GM18499 (cell line): Measurements from ENCODE around the gene SNED1.

Experiments used
- ATAC-seq: cut with Tn5 transposase; IDR thresholded peaks from one replicate; pipeline ENCODE4 v1.9.1; 2021; ENCODE audit warnings: moderate number of reproducible peaks; ENCODE audit not compliant: insufficient read depth, unreplicated experiment

SNED1 gene

GRCh38 chr2:241116606-241117560 lies 118.5 kb downstream of the SNED1 start:
- no peak for ATAC-seq

GRCh38 chr2:241118737-241119505 lies 120.5 kb downstream of the SNED1 start:
- ATAC-seq, result no peak

DNA sequence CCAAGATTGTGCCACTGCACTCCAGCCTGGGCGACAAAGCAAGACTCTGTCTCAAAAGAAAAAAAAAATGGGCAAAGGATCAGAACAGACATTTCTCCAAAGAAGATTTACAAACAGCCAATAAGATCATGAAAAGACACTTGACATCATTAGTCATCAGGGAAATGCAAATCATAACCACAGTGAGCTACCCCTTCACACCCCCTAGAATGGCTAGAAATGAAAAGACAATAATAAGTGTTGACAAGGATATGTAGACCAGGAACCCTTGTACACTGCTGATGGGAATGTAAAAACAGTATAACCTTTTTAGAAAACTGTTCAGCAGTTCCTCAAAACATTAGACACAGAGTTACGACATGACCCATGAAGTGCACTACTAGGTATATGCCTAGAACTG lies 122.0 kb downstream of the SNED1 start:
- no peak for ATAC-seq

DNA sequence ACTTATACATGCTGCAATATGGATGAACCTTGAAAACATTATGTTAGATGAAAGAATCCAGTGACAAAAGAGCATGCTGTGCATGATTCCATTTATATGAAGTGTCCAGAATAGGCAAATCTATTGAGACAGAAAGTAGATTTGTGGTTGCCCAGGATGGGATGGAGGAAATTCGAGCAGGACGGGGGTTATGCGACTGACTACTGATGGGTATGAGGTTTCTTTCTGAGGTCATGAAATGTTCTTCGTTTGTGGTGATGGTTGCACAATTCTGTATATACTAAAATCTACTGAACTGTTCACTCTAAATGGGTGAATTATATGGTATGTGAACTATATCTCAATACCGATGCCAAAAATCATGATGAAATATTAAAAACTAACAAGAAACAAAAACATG lies 122.6 kb downstream of the SNED1 start:
- no peak for ATAC-seq

DNA sequence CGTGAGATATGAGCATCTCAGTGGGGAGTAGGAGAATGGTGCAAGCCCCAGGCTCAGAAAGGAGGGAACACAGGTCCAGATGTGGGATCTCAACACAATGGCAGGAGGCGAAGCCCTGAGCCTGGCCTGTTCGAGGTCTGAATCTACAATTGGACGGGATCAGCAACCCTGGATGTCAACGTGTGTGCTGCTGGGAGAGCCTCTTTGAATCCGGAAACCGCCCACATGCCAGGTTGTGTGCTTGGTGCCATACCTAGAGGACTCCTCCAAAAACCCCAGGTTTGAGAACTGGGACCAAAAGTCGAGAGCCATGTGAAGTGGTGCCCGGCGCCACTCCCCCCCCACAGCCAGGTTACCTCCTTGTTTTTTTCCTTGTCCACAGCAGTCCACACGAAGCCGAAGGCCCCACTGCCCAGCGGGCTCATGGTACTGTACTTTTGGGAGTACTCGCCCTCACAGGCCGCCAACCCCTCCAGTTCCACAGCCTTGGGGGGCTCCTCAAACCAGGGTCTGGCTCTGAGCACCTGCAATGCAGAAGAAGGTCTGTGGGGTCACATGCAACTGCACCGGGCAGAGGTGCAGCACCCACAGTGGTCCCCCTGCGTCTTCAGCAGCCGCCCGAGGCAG lies 124.1 kb downstream of the SNED1 start:
- ATAC-seq, result no peak

DNA sequence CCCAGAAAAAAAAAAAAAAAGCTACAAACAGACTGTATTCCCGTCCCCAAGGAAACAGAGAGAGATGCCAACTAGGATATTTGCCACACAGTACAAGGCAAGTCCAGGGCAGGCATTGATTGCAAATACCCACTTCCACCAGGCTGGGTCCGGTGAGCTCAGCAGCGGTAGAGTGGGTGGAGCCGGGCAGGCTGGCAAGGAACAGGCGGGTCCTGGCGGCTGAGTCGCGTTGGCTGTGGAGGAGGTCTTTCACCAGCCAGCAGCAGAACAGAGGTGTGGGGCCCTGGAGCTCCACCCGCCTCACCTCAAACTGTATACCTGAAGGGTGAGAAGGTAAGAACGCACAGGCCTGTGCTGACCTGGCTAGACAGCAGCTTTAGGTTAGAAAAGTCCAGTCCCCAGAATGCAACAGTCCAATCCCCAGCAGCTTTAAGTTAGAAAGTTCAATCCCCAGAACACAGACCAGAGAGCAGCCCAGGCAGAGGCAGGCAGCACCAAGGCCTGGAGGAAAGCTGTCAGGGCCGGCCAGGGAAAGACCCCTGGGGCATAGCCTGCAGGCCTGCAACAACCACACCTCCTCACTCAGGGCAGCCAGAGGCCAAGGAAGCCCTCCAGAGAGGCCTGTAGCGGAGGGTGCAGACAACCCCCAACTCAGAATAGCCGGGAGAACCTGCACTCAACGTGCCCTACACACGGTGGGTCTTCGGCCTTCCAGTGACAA lies 125.6 kb downstream of the SNED1 start:
- no peak for ATAC-seq

- ATAC-seq, result no peak
These were observed 127.2 kb downstream of the SNED1 start for GRCh38 chr2:241125626-241126025.

DNA sequence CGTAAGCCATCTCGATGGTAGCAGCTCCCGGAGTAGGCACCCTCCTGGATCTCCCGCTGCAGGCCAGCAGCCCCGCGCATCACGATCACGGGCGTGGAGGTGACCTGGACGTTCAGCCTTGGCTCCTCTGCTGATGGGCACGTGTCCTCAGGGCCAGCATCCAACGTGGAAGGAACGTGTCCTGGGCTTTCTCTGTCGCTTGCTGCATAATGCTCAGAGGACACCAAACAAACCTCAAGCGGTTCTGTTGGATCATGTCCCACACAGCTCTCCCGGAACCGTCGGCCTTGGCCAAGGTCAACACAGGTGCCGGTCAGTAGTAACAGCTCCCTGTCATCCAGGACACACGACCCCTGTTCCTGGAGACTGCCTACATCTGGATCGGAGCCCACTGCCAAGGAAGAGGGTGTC lies 127.8 kb downstream of the SNED1 start:
- no peak for ATAC-seq

DNA sequence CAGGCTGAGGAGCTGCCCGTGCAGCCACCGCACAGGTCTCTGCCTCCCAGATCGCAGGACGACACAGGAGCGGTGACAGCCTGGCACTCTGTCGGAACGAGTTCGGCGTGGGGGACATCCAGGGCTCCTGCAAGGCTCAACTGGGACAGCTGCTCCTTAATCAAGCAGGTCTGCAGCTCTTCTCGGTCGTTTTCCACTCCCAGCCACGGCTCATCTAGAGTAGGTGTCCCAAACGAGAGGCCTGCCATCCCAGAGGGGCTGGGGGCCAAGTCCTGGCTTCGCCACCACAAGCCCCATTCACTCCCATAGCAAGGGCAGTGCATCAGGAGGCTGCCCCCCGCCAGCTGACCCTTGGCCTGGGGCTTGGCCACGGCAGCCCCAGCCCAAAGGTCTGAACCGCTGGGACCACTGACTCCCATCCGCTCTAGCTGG lies 128.4 kb downstream of the SNED1 start:
- no peak for ATAC-seq

GRCh38 chr2:241128266-241128665 lies 129.8 kb downstream of the SNED1 start:
- ATAC-seq, result no peak

- ATAC-seq, result no peak
These were observed 130.9 kb downstream of the SNED1 start for GRCh38 chr2:241129086-241129871.

DNA sequence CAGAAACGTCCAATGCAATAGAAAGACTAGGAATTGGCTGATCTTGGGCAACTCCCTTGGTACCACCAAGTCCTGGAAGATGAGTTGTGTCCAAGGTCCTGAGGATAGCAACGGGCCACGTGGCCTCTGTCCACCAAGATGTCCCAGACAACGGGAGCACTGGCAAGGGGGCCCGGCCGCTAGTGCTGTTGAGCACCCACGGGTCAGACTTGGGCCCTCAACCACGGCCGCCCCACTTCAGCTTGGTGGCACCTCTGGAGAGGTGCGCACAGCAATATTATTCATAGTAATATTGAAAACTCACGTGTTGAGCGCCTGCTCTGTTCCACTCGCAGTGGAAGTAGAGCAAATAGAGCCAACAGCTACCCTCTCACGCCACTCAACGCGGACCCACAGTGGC lies 131.9 kb downstream of the SNED1 start:
- ATAC-seq, result no peak

- no peak for ATAC-seq
These were observed 133.1 kb downstream of the SNED1 start for GRCh38 chr2:241131531-241131930.

GRCh38 chr2:241132538-241133435 lies 134.4 kb downstream of the SNED1 start:
- ATAC-seq, result no peak

- no peak for ATAC-seq
These were observed 135.0 kb downstream of the SNED1 start for GRCh38 chr2:241133436-241133820.

DNA sequence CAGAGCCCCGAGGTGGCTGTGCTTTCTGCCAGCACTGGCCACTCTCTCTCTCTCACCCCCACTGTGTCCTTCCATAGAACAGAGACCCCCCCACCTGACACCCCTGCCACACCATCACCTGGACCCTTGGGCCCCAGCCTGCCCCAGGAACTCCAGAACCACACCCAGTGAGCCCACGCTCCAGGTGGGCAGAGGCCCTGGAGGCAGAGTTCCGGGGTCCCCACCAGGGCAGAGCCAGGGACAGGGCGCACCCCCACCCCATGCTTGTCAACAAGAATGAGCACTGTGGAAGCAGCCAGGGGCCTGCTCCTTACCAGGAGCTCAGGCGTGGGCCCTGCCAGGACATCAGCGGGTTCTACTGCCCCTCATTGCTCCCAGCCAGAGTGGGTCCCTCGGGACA lies 136.3 kb downstream of the SNED1 start:
- no peak for ATAC-seq

DNA sequence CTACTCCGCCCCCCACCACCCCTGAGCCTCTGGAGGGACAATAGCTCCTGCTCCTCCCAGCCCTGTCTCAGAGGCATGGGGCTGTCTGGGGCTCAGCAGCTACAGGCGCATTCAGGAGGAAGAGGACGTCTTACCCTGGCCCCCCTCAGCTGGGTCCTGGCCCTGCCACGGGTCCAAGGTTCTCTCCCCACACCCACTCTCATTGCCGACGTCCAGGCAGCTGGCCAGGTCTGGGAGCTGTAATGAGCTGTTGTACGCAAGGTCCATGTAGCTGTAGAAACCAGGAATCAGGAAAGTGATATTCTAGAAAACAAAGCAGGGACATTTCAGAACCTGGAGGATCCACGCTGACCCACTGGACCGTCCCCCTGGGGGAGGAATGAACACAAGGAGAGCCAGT lies 137.3 kb downstream of the SNED1 start:
- ATAC-seq, result no peak

DNA sequence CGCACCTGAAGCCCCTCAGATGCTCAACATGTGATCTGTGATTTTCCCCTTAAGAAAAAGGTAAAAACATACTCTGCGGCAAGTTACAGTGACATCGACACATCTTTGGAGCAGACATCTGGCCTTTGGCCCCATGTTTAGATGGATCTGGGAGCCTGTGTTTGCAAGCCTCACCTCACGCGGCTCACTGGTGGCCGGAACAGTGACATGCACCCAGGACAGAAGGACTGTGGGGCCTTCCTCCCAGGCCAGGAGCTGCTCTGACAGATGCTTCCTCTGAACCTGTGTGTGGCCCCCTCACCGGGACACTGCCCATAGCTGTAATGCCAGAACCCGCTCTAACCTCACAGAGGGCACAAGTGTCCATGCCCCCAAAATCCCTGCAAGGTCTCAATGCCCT lies 137.8 kb downstream of the SNED1 start:
- ATAC-seq, result no peak
